ENCODE data around the gene SNX15.
"Not testable (repeated sequence)": the region's sequence is repeated elsewhere in the genome, so short reads cannot be mapped to it uniquely, and the experiment has no call there.

Gene SNX15

GRCh38 chr11:65003282-65003681 lies 24.0 kb upstream of the SNX15 start:
- POLR2A ChIA-PET = no interaction called here
- TF ChIP-seq CTCF (IDR thresholded peaks at IDR 0.05; ENCODE audit: insufficient read depth, low read length, missing control alignments) = no peak
- CTCF ChIA-PET = interaction anchor here (0.9 to 14.5 kb wide), 3 partner anchors 7 to 155 kb away, joined by 3 to 179 read pairs (median 3); partner anchors contain the start of gene ARL2
- no peak for DNase-seq (ENCODE audit: low read depth, low spot score)
- no peak overlapping the region for H3K4me3 ChIP-seq (ENCODE audit: low read depth, low read length)

- POLR2A ChIA-PET; DNase-seq (ENCODE audit: low read depth, low spot score); H3K4me3 ChIP-seq (ENCODE audit: low read depth, low read length): not testable (repeated sequence)
- CTCF ChIA-PET = interaction anchor here (0.9 to 14.5 kb wide), 4 partner anchors 4 to 155 kb away, joined by 3 to 179 read pairs (median 91); partner anchors contain the start of genes ARL2 and BATF2
These were observed 23.3 kb upstream of the SNX15 start for GRCh38 chr11:65003968-65004367.

- no peak overlapping the region for H3K4me3 ChIP-seq (ENCODE audit: low read depth, low read length)
- ChIA-PET CTCF (interaction anchor here (0.6 to 12.4 kb wide), 6 partner anchors 8 to 160 kb away, joined by 3 to 179 read pairs (median 4); partner anchors contain the start of genes BATF2 and SNX15), POLR2A (no interaction called here)
- no peak for DNase-seq (ENCODE audit: low read depth, low spot score)
- no peak for TF ChIP-seq CTCF (IDR thresholded peaks at IDR 0.05; ENCODE audit: insufficient read depth, low read length, missing control alignments)
These were observed 19.2 kb upstream of the SNX15 start for GRCh38 chr11:65008016-65008415.

GRCh38 chr11:65008873-65009272 lies 18.4 kb upstream of the SNX15 start:
- CTCF ChIA-PET = interaction anchor here (1.0 to 12.4 kb wide), 5 partner anchors 9 to 161 kb away, joined by 3 to 179 read pairs (median 4); partner anchors contain the start of genes BATF2 and SNX15
- POLR2A ChIA-PET = no interaction called here

GRCh38 chr11:65013130-65013887 lies 13.9 kb upstream of the SNX15 start:
- POLR2A ChIA-PET = interaction anchor here (0.5 to 1.5 kb wide), 5 partner anchors 13 to 204 kb away, joined by 3 to 13 read pairs (median 4); partner anchors contain the start of genes SAC3D1 and SNX15

More at GRCh38 chr11:65008873-65009272, 18.4 kb upstream of the SNX15 start:
- TF ChIP-seq CTCF (IDR thresholded peaks at IDR 0.05; ENCODE audit: insufficient read depth, low read length, missing control alignments) = no peak
- H3K4me3 ChIP-seq (ENCODE audit: low read depth, low read length) = no peak overlapping the region
- no peak for DNase-seq (ENCODE audit: low read depth, low spot score)

More at GRCh38 chr11:65013130-65013887, 13.9 kb upstream of the SNX15 start:
- TF ChIP-seq CTCF (IDR thresholded peaks at IDR 0.05; ENCODE audit: insufficient read depth, low read length, missing control alignments) = peak; percentile 96
- DNase-seq (ENCODE audit: low read depth, low spot score) = peak; percentile 21
- CTCF ChIA-PET = interaction anchor here (0.6 to 12.4 kb wide), 54 partner anchors 9 to 1169 kb away, joined by 3 to 179 read pairs (median 5); partner anchors contain the start of genes ATG2A, BATF2, CDC42BPG and EHD1
- H3K4me3 ChIP-seq (ENCODE audit: low read depth, low read length) = peak overlapping the region; percentile 87
